Dedifferentiated amniotic fluid mesenchymal stem cell (primary cell): Measurements from ENCODE around the gene CDH2.
A peak's percentile ranks its signal among the peaks of the same experiment; 100 is the strongest.

Experiments used
- DNase-seq: peaks from one replicate; pipeline ENCODE4 v3.0.0-alpha.2; 2016; ENCODE audit errors: extremely low spot score

The CDH2 gene

GRCh38 chr18:28176948-28177827 is at the start of gene CDH2:
Gene CDH2, minus strand, starts transcription at chr18:28177130. Its CDS starts 108 bp downstream, at chr18:28177022.
- peak; percentile 74 for DNase-seq

- no peak for DNase-seq
Observed at GRCh38 chr18:28212060-28212459, 35.1 kb upstream of the CDH2 start.

GRCh38 chr18:28208712-28209265 is 31.9 kb upstream of the CDH2 start:
- no peak for DNase-seq

GRCh38 chr18:28208268-28208667 is 31.3 kb upstream of the CDH2 start:
- no peak for DNase-seq

- DNase-seq: peak; percentile 40
Observed at GRCh38 chr18:28204154-28204553, 27.2 kb upstream of the CDH2 start.

- DNase-seq: no peak
Observed at GRCh38 chr18:28201056-28201455, 24.1 kb upstream of the CDH2 start.

GRCh38 chr18:28198620-28199019 is 21.7 kb upstream of the CDH2 start:
- DNase-seq: no peak

- no peak for DNase-seq
Observed at GRCh38 chr18:28193177-28193778, 16.3 kb upstream of the CDH2 start.

GRCh38 chr18:28189400-28190239 is 12.7 kb upstream of the CDH2 start:
- no peak for DNase-seq

GRCh38 chr18:28185121-28185520 is 8.2 kb upstream of the CDH2 start:
- no peak for DNase-seq

GRCh38 chr18:28183418-28184078 is 6.6 kb upstream of the CDH2 start:
- no peak for DNase-seq

GRCh38 chr18:28181616-28182015 is 4.7 kb upstream of the CDH2 start:
- DNase-seq: no peak

GRCh38 chr18:28178720-28179119 is 1.8 kb upstream of the CDH2 start:
- no peak for DNase-seq

- peak; percentile 51 for DNase-seq
Observed at GRCh38 chr18:28177828-28178635, 1.1 kb upstream of the CDH2 start.

- no peak for DNase-seq
Observed at GRCh38 chr18:28176698-28176947, 307 bp downstream of the CDH2 start.

- no peak for DNase-seq
Observed at GRCh38 chr18:28175930-28176697, 816 bp downstream of the CDH2 start.

GRCh38 chr18:28175150-28175929 is 1.6 kb downstream of the CDH2 start:
- DNase-seq: peak; percentile 40

GRCh38 chr18:28174181-28174905 is 2.6 kb downstream of the CDH2 start:
- no peak for DNase-seq

GRCh38 chr18:28171837-28172236 is 5.1 kb downstream of the CDH2 start:
- no peak for DNase-seq
